Endometrium (tissue), 2 donors: ENCODE results near the gene TXNDC11.

Source experiments
- FAIRE-seq: peaks from 2 replicates; lab custom pipeline; 2012; peaks lifted over from hg19 to GRCh38; lab: Jason Lieb, UNC
- donor health status: control.
- donor health status: control.

TXNDC11 gene

GRCh38 chr16:11755022-11755760, 12.5 kb upstream of the TXNDC11 start:
- FAIRE-seq, result no peak

- FAIRE-seq, result no peak
Observed at GRCh38 chr16:11752856-11753255, 10.2 kb upstream of the TXNDC11 start.

DNA sequence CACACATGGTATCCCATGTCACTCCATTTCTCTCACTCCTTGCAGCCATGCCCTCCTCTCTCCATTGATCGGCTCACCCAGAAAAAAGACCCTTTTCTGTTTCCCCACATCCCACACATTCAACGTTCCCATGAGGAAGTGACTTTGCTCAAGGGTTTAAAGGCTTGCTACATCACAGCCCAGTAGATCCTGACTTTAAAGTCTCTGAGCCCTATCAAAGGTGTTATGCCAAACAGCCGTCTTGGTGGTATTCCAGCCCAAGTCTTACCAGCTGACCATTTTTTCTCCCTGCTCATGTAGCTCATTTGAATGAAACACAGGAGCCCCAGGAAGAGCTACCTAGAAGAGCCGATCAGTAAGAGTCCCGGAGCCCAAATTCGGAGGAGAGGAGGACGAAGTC, 7.4 kb upstream of the TXNDC11 start:
- FAIRE-seq, result no peak

DNA sequence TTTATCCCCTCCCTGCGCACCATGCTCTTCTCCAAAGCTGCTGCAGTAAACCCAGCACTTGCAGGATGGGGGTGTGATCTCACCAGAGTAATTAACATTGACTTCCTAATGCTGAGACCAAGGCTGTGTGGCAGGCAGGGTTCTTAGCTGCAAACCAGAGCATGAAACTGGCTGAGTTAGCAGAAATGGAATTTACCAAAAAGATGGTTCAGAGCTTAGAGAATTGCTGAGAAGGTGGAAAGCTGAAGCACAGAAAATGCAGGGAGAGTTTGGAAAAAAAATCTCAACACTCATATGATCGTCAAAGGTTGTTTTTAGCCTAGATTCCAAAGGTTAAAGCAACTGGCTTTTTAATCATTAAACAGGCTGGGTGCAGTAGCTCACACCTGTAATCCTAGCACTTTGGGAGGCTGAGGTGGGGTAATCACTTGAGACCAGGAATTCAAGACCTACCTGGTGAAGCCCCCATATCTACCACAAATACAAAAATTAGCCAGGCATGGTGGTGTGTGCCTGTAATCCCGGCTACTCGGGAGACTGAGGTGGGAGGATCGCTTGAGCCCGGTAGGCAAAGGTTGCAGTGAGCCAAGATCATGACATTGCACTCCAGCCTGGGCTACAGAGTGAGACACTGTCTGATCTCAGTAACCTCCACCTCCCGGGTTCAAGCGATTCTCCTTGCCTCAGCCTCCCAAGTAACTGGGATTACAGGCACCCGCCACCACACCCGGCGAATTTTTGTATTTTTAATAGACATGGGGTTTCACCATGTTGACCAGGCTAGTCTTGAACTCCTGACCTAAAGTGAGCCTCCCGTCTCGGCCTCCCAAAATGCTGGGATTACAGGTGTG, 6.0 kb upstream of the TXNDC11 start:
- FAIRE-seq, result no peak

DNA sequence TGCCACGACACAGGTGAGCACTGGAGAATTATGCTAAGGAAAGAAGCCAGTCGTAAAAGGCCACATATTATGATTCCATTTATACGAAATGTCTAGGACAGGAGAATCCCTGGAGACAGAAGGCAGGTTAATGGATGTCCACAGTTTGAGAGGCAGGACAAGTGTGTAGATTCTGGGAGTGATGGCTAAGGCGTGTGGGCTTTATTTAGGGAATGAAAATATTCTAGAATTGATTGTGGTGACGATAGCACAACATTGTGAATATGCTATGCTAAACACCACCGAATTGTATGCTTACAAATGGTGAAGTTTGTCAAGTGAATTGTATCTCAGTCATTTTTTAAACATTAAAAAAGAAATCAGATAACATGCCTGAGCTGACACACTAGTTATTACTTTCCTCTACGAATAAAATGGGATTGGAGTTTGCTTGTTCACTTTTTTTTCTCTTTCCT, 5.3 kb upstream of the TXNDC11 start:
- no peak for FAIRE-seq

- FAIRE-seq, result no peak
Observed at GRCh38 chr16:11744075-11744470, 1.4 kb upstream of the TXNDC11 start.

- no peak for FAIRE-seq
Observed at GRCh38 chr16:11743308-11744074, 834 bp upstream of the TXNDC11 start.

- FAIRE-seq, result no peak
Observed at GRCh38 chr16:11742093-11742535, 543 bp downstream of the TXNDC11 start.

DNA sequence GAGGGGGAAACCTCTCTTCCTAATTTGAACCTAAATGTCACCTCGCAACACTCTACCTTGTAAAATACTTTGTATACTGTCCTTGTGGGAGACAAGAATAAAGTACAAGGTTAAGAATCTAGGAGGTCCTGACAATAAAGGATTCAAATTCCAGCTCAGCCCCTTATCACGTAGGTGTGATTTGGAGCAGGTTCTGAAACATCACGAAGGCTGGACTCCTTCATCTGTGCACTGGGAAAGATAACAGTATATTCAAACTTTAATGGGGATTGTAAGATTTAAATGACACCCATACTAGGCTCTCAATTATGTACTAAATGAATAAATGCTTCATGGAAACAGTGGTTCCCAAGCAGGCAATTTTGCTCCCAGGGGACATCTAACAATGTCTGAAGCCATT, 2.1 kb downstream of the TXNDC11 start:
- FAIRE-seq, result no peak

DNA sequence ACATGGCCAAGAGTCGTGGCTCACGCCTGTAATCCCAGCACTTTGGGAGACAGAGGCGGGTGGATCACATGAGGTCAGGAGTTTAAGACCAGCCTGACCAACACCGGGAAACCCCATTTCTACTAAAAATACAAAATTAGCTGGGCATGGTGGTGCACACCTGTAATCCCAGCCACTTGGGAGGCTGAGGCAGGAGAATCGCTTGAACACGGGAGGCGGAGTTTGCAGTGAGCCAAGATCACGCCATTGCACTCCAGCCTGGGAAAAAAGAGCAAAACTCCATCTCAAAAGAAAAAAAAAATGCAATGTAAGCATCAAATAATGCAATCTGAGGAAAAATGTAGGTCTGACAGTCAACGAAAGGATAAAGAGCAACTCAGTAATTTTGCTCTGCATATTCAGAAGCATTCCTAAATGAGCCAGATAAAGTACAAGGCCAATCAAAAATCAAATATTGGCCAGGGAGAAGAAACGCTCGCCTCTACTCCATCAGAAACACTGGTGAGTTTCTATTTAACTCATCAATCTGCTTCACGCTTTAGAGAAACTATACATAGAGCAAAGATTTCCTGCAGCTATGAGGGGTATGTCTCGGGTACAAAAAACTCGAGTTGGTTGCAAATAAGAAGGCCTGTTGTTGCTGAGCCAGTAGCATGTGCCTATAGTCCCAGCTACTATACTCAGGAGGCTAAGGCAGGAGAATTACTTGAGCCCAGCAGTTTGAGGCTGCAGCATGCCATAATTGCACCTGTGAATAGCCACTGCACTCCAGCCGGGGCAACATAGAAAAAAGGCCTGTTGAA, 3.7 kb downstream of the TXNDC11 start:
- no peak for FAIRE-seq

GRCh38 chr16:11737713-11738112, 4.9 kb downstream of the TXNDC11 start:
- no peak for FAIRE-seq

GRCh38 chr16:11736903-11737302, 5.8 kb downstream of the TXNDC11 start:
- FAIRE-seq, result no peak

GRCh38 chr16:11735787-11736186, 6.9 kb downstream of the TXNDC11 start:
- no peak for FAIRE-seq

DNA sequence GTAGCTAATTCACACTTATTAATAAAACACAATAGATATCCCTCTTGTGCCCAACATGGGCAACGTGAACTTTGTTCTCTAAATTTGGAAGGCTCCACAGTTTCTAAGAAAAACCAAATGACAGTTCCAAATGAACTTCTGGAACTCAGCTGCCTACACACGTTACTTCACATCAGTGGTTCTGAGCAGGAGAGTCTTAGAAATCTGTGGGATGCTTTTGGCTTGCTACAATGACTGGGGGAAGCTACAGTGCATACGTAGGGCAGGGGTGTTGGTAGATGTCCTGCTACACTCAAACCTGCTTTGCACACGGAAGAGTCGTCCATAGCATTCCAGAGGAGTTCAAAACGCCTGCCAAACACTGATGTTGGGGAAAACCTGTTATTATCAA, 8.0 kb downstream of the TXNDC11 start:
- FAIRE-seq, result no peak

GRCh38 chr16:11734025-11734652, 8.5 kb downstream of the TXNDC11 start:
- no peak for FAIRE-seq

GRCh38 chr16:11731222-11731621, 11.4 kb downstream of the TXNDC11 start:
- no peak for FAIRE-seq

GRCh38 chr16:11729787-11730186, 12.9 kb downstream of the TXNDC11 start:
- no peak for FAIRE-seq

GRCh38 chr16:11727796-11728543, 14.7 kb downstream of the TXNDC11 start:
- no peak for FAIRE-seq

DNA sequence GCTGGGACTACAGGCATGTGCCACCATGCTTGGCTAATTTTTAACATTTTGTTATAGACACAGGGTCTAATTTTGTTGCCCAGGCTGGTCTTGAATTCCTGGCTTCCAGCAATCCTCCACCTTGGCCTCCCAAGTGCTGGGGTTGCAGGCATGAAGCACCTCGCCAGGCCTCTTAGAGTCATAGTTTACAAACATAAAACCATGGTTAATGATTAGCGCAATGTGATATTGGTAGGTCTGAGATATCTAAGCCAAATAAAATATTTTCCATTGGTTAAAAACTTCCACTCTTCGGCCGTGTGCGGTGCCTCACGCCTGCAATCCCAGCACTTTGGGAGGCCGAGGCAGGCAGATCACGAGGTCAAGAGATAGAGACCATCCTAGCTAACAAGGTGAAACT, 16.6 kb downstream of the TXNDC11 start:
- no peak for FAIRE-seq

DNA sequence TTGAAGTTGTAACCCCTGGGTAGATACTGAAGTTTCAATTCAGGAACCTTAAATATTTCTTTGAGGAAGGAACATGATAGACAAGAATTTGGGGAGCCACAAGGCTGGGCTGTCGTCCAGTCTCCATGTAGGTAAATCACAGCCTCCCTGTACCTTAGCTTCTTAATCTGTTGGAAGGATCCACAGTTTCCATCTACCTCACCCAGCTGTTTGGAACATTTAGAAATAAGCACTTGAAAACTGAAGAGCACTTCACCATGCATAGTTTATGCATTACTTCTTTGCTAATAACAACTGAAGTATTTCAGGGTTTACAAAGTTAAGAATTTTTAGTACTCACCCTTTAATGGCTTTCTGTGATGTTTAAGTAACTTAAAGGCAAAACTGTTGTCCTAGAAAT, 17.2 kb downstream of the TXNDC11 start:
- no peak for FAIRE-seq

GRCh38 chr16:11722468-11722808, 20.2 kb downstream of the TXNDC11 start:
- FAIRE-seq, result no peak
